BLaER1 (cell line): Measurements from ENCODE around the gene GRK5.
"Not testable (repeated sequence)": the region's sequence is repeated elsewhere in the genome, so short reads cannot be mapped to it uniquely, and the experiment has no call there.

Experiments
- H3K27ac ChIP-seq: shearing (Covaris generic); formaldehyde crosslinking; 2 replicates; pipeline ENCODE4 v1.8.1; 2022
- H3K27me3 ChIP-seq: shearing (Covaris generic); formaldehyde crosslinking; 2 replicates; pipeline ENCODE4 v1.8.1; 2022
- H3K36me3 ChIP-seq: shearing (Covaris generic); formaldehyde crosslinking; 2 replicates; pipeline ENCODE4 v1.8.1; 2022
- H3K4me1 ChIP-seq: shearing (Covaris generic); formaldehyde crosslinking; 2 replicates; pipeline ENCODE4 v1.8.1; 2022
- H3K4me2 ChIP-seq: shearing (Covaris generic); formaldehyde crosslinking; 2 replicates; pipeline ENCODE4 v1.8.1; 2022
- H3K4me3 ChIP-seq: shearing (Covaris generic); formaldehyde crosslinking; 2 replicates; pipeline ENCODE4 v1.8.1; 2022
- H3K9ac ChIP-seq: shearing (Covaris generic); formaldehyde crosslinking; 2 replicates; pipeline ENCODE4 v1.8.1; 2022
- H3K9me3 ChIP-seq: shearing (Covaris generic); formaldehyde crosslinking; 2 replicates; pipeline ENCODE4 v1.8.1; 2022
- H4K20me1 ChIP-seq: shearing (Covaris generic); formaldehyde crosslinking; 2 replicates; pipeline ENCODE4 v1.8.1; 2022
- Cebpa-rat ChIP-seq: shearing (Covaris generic); IDR thresholded peaks from 2 replicates; pipeline ENCODE4 v1.8.1; 2022

GRK5 gene

GRCh38 chr10:119176166-119176565 is 31.2 kb upstream of the GRK5 start:
- Histone ChIP-seq H3K9me3 (no peaks in the 10 kb centered on the region), H3K27ac (no peak overlapping the region), H3K4me3 (no peak overlapping the region), H4K20me1 (peaks cover 19% of the 10 kb centered on the region), H3K4me2 (no peak overlapping the region), H3K27me3 (no peaks in the 10 kb centered on the region), H3K36me3 (peaks cover 62% of the 10 kb centered on the region), H3K4me1 (peaks cover 23% of the 10 kb centered on the region), H3K9ac (no peak overlapping the region)
- TF ChIP-seq Cebpa-rat: no peak

- H3K4me1 ChIP-seq: peaks cover 23% of the 10 kb centered on the region
- H4K20me1 ChIP-seq: peaks cover 19% of the 10 kb centered on the region
- peak overlapping the region; percentile 93 for H3K9ac ChIP-seq
- peak overlapping the region; percentile 88 for H3K4me3 ChIP-seq
- no peak for TF ChIP-seq Cebpa-rat
- peaks cover 46% of the 10 kb centered on the region for H3K36me3 ChIP-seq
- H3K9me3 ChIP-seq: no peaks in the 10 kb centered on the region
- H3K27me3 ChIP-seq: no peaks in the 10 kb centered on the region
- peak overlapping the region; percentile 96 for H3K27ac ChIP-seq
- H3K4me2 ChIP-seq: peak overlapping the region; percentile 69
Observed at GRCh38 chr10:119177708-119178371, 29.5 kb upstream of the GRK5 start.

GRCh38 chr10:119178372-119179119 is 28.8 kb upstream of the GRK5 start, which contains the start of gene PRDX3:
Gene PRDX3 (minus strand): TSS chr10:119178812. CDS start chr10:119178790, 22 bp downstream.
- Histone ChIP-seq H3K9ac (peak within 1 kb of the TSS; percentile 93), H3K9me3 (no peaks in the 10 kb centered on the region), H3K4me1 (peaks cover 23% of the 10 kb centered on the region), H3K4me3 (peak within 1 kb of the TSS; percentile 88), H3K4me2 (peak within 1 kb of the TSS; percentile 69), H3K27me3 (no peaks in the 10 kb centered on the region), H3K27ac (peak within 1 kb of the TSS; percentile 96), H4K20me1 (peaks cover 18% of the 10 kb centered on the region), H3K36me3 (peaks cover 38% of the 10 kb centered on the region)
- TF ChIP-seq Cebpa-rat: no peak

- H3K27me3 ChIP-seq, H3K9ac ChIP-seq, H4K20me1 ChIP-seq, H3K4me2 ChIP-seq, H3K9me3 ChIP-seq, H3K27ac ChIP-seq, H3K4me3 ChIP-seq: not testable (repeated sequence)
- Histone ChIP-seq H3K36me3 (peaks cover 15% of the 10 kb centered on the region), H3K4me1 (peaks cover 23% of the 10 kb centered on the region)
Observed at GRCh38 chr10:119180850-119181400, 26.4 kb upstream of the GRK5 start.

DNA sequence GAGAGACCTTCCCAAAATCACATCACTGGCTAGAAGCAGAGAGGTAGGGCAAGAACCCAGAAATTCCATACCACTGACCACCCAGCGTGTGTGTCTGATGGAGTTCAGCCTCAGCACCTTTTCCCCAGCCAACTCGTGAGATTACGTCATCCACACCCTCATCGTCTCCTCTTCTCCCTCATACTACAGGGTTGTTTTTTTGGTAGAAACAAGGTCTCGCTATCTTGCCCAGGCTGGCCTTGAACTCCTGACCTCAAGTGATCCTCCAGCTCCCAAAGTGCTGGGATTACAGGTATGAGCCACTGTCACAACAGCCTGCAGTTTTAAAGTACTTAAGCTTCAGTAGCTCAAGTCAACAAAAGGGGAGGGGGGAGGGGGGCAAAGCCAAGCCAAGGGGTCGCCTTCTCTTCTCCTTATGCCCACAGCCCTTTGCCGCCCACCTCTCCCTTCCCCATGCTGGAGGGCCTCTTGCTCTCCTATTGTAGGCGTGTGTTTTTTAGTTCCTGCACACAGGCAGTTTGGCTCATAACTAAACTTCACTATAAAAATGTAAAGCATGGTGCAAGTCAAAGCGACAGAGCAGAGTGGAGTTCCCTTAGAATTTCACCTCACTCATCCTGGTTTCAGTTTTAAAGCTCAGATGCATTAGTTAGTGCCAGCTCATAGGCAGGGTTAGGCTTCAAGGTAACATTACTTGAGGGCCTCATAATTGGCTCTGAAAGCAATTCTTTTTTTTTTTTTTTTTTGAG is 23.5 kb upstream of the GRK5 start:
- H3K36me3 ChIP-seq: no peaks in the 10 kb centered on the region
- H3K4me1 ChIP-seq: peaks cover 16% of the 10 kb centered on the region
- H3K27me3 ChIP-seq: no peaks in the 10 kb centered on the region
- H3K27ac ChIP-seq: no peak overlapping the region
- no peaks in the 10 kb centered on the region for H4K20me1 ChIP-seq
- TF ChIP-seq Cebpa-rat: no peak
- H3K9ac ChIP-seq: no peak overlapping the region
- no peak overlapping the region for H3K4me2 ChIP-seq
- no peak overlapping the region for H3K4me3 ChIP-seq
- H3K9me3 ChIP-seq: no peaks in the 10 kb centered on the region

DNA sequence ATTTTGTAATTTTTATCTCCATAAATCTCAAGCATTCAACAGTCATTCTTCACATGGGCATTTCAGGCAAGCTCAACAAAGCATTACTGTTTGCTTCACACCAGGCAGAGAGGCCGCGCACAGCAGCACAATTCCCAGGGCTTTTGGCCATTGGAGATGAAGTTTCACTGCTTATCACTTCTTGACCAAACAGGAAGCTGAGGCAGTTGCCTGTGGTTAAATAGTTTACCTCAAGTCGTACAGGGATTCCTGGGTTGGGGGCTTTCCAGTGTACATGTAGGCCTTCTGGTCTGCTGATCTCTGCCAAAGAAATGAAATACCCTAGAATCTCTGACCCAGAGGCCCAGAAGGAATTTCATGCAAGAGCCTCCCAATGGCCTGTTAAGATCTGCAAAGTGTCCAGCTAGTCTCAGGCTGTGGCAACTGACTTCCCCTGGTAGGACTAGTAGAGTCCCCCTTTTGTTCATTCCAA is 17.5 kb upstream of the GRK5 start:
- Histone ChIP-seq H3K4me1 (peaks cover 38% of the 10 kb centered on the region), H3K9me3 (no peaks in the 10 kb centered on the region), H3K4me3 (no peak overlapping the region), H3K36me3 (no peaks in the 10 kb centered on the region), H4K20me1 (no peaks in the 10 kb centered on the region), H3K9ac (no peak overlapping the region), H3K4me2 (peak overlapping the region; percentile 61), H3K27me3 (no peaks in the 10 kb centered on the region), H3K27ac (no peak overlapping the region)
- no peak for TF ChIP-seq Cebpa-rat

- no peaks in the 10 kb centered on the region for H3K27me3 ChIP-seq
- no peak overlapping the region for H3K27ac ChIP-seq
- no peak overlapping the region for H3K9ac ChIP-seq
- no peaks in the 10 kb centered on the region for H4K20me1 ChIP-seq
- no peaks in the 10 kb centered on the region for H3K9me3 ChIP-seq
- peak overlapping the region; percentile 61 for H3K4me2 ChIP-seq
- peaks cover 38% of the 10 kb centered on the region for H3K4me1 ChIP-seq
- no peak for TF ChIP-seq Cebpa-rat
- no peak overlapping the region for H3K4me3 ChIP-seq
- no peaks in the 10 kb centered on the region for H3K36me3 ChIP-seq
Observed at GRCh38 chr10:119190353-119190752, 17.0 kb upstream of the GRK5 start.

DNA sequence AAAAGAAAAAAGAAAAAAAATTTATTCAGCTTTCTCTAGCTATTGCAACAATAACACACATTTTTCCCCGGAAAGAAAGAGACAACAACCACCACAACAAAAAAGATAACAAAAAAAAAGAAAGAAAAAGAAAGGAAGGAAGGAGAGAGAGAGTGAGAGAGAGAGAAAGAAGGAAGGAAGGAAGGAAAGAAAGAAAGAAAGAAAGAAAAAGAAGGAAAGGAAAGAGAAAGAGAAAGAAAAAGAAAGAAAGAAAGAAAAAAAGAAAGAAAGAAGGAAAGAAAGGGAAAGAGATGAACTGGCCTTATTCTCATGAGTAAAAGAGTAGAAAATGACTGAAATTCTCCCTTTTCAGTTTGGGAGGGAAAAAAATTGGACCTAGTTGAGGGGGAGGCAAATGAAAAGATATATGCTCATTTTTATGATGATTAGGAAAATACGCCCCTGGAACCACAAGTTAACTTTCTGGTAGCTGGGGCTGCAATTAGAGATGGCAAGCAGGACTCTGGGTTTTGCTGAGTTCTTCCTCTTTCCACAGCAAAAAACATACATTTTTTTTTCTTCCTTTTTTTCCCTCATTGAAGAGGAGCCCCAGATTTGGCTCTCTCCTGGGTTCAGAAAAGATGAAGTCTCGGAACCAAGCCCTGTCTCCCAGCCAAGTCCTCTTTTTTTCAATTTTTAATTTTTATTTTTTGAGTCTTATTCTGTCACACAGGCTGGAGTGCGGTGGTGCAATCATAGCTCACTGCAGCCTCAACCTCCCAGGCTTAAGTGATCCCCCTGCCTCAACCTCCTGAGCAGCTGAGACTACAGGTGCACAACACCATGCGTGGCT is 16.2 kb upstream of the GRK5 start:
- no peak for TF ChIP-seq Cebpa-rat
- H3K4me2 ChIP-seq: peak overlapping the region; percentile 61
- H3K36me3 ChIP-seq: no peaks in the 10 kb centered on the region
- no peaks in the 10 kb centered on the region for H4K20me1 ChIP-seq
- no peaks in the 10 kb centered on the region for H3K9me3 ChIP-seq
- peaks cover 38% of the 10 kb centered on the region for H3K4me1 ChIP-seq
- H3K27me3 ChIP-seq: no peaks in the 10 kb centered on the region
- no peak overlapping the region for H3K4me3 ChIP-seq
- no peak overlapping the region for H3K27ac ChIP-seq
- H3K9ac ChIP-seq: no peak overlapping the region

GRCh38 chr10:119191881-119192280 is 15.5 kb upstream of the GRK5 start:
- no peaks in the 10 kb centered on the region for H4K20me1 ChIP-seq
- H3K9ac ChIP-seq: no peak overlapping the region
- TF ChIP-seq Cebpa-rat: no peak
- H3K27ac ChIP-seq: no peak overlapping the region
- H3K4me1 ChIP-seq: peaks cover 38% of the 10 kb centered on the region
- no peaks in the 10 kb centered on the region for H3K36me3 ChIP-seq
- no peak overlapping the region for H3K4me3 ChIP-seq
- no peaks in the 10 kb centered on the region for H3K27me3 ChIP-seq
- no peaks in the 10 kb centered on the region for H3K9me3 ChIP-seq
- no peak overlapping the region for H3K4me2 ChIP-seq
